Aorta (tissue), 5 donors: ENCODE results near the gene MAP7D1. TPM values are rescaled to one million over a fixed set of nuclear protein-coding genes. Genes with fewer than 3 reads are reported as not detected.
A peak's percentile ranks its signal among the peaks of the same experiment; 100 is the strongest.
"Not testable (repeated sequence)": the region's sequence is repeated elsewhere in the genome, so short reads cannot be mapped to it uniquely, and the experiment has no call there.

ENCODE experiments used
- ATAC-seq: fragments of 200-7000 bp; cut with Tn5 transposase; one replicate; pipeline ENCODE4 v1.9.1; 2022; ENCODE audit warnings: moderate library complexity; ENCODE audit not compliant: low FRiP score
- DNase-seq, 2 donors: peaks; one replicate each; pipeline ENCODE4 v3.0.0-alpha.2; 2020
- H3K27ac ChIP-seq, 2 donors: one replicate each; pipeline ENCODE4 v1.5.1; 2013; ENCODE audit warnings: low read length in 2 of 2, mild to moderate bottlenecking in 2 of 2, moderate library complexity in 2 of 2, control low read depth in 1 of 2, inconsistent platforms in 1 of 2, low read depth in 1 of 2
- H3K27me3 ChIP-seq, 2 donors: one replicate each; pipeline ENCODE4 v1.6.1; 2013; ENCODE audit warnings: control low read depth in 1 of 2, low read length in 1 of 2, mild to moderate bottlenecking in 1 of 2, moderate library complexity in 1 of 2; ENCODE audit not compliant: insufficient read depth in 2 of 2, control insufficient read depth in 1 of 2
- H3K36me3 ChIP-seq, 2 donors: one replicate each; pipeline ENCODE4 v1.6.1; 2013; ENCODE audit warnings: control low read depth in 1 of 2, low read length in 1 of 2, mild to moderate bottlenecking in 1 of 2; ENCODE audit not compliant: insufficient read depth in 2 of 2, control insufficient read depth in 1 of 2
- H3K4me1 ChIP-seq, 2 donors: one replicate each; pipeline ENCODE4 v1.6.1; 2013; ENCODE audit warnings: low read length in 2 of 2, control low read depth in 1 of 2, mild to moderate bottlenecking in 1 of 2, moderate library complexity in 1 of 2; ENCODE audit not compliant: insufficient read depth in 2 of 2, control insufficient read depth in 1 of 2
- H3K4me3 ChIP-seq, 2 donors: one replicate each; pipeline ENCODE4 v1.5.1; 2013; ENCODE audit warnings: low read length in 2 of 2, control low read depth in 1 of 2, mild to moderate bottlenecking in 1 of 2
- H3K9me3 ChIP-seq: one replicate; pipeline ENCODE4 v1.6.1; 2013; ENCODE audit warnings: mild to moderate bottlenecking, low read length; ENCODE audit not compliant: control insufficient read depth
- WGBS, 2 donors: extraction: QIAGEN DNeasy Blood & Tissue Kit; methylation state at CpG; one replicate each; pipeline ENCODE4 v1.1.7; 2013; 5-methylcytosine and 5-hydroxymethylcytosine counted together
- intact Hi-C, 2 donors: fragments of 100-400 bp; cut with DNase I; formaldehyde crosslinking; loops; one replicate each; pipeline versions ENCODE4 v1.14.2 to v1.15.0; 2022
- polyA plus RNA-seq, 2 donors: library from polyadenylated mRNA; stranded (reverse); fragments of 200-250 nt; gene quantifications; one replicate each; pipeline ENCODE4 v1.2.3, GENCODE V29; 2013
- total RNA-seq, 2 donors: library from RNA; stranded (reverse); fragmentation: NEBNext Ultra II Directional; extraction: Animal tissue kit (Norgen Biotek cat#: 25700); gene quantifications; one replicate each; pipeline ENCODE4 v1.2.1, GENCODE V29; 2021
- donor health status: healthy with polysubstance abuse.
- donor health status: Bipolar disorder and iron deficiency.
- donor health status: DM: no; HTN: no; CAD: no.
- donor health status: DM: no; HTN: no; CAD: no.
- donor health status: DM: yes; HTN: yes; CAD: no.

The MAP7D1 gene
- total and polyA plus RNA-seq, 4 donors, result 52.8 to 133 (median 97.1) TPM

GRCh38 chr1:36208978-36209703, 53.2 kb downstream of the MAP7D1 start:
- peak; percentile 61 for ATAC-seq
- H3K9me3 ChIP-seq, result no peaks in the 10 kb centered on the region
- peaks cover 0 to 2% of the 10 kb centered on the region in 2 donors for H3K4me1 ChIP-seq
- H3K4me3 ChIP-seq, result no peak overlapping the region
- H3K36me3 ChIP-seq, result no peaks in the 10 kb centered on the region
- WGBS, 2 donors, result 63 to 72% methylated on average over 6 of the region's 6 CpGs
- DNase-seq, result no peak
- H3K27me3 ChIP-seq, result no peaks in the 10 kb centered on the region
- intact Hi-C loops, result no loop called here
- no peak overlapping the region for H3K27ac ChIP-seq

- Histone ChIP-seq H3K4me3 (no peak overlapping the region), H3K36me3 (no peaks in the 10 kb centered on the region), H3K27me3 (no peaks in the 10 kb centered on the region), H3K4me1 (no peaks in the 10 kb centered on the region), H3K9me3 (no peaks in the 10 kb centered on the region), H3K27ac (no peak overlapping the region)
- WGBS, 2 donors, result 94 to 97% methylated on average over 3 of the region's 3 CpGs
- DNase-seq (no peak), ATAC-seq (no peak)
- intact Hi-C loops, result no loop called here
These were observed 55.3 kb downstream of the MAP7D1 start for GRCh38 chr1:36211307-36211706.

- DNase-seq (no peak), ATAC-seq (no peak)
- intact Hi-C loops, result no loop called here
- no peaks in the 10 kb centered on the region for H3K36me3 ChIP-seq
- 91 to 92% methylated on average over 2 of the region's 2 CpGs for WGBS, 2 donors
- H3K27me3 ChIP-seq, result no peaks in the 10 kb centered on the region
- no peak overlapping the region for H3K4me3 ChIP-seq
- H3K4me1 ChIP-seq, result no peaks in the 10 kb centered on the region
- no peaks in the 10 kb centered on the region for H3K9me3 ChIP-seq
- H3K27ac ChIP-seq, result no peak overlapping the region
These were observed 55.9 kb downstream of the MAP7D1 start for GRCh38 chr1:36211841-36212240.

GRCh38 chr1:36212782-36213181, 56.8 kb downstream of the MAP7D1 start:
- intact Hi-C loops, result no loop called here
- 73 to 83% methylated on average over 2 of the region's 2 CpGs for WGBS, 2 donors
- H3K4me1 ChIP-seq, result no peaks in the 10 kb centered on the region
- no peak for DNase-seq
- H3K36me3 ChIP-seq, result no peaks in the 10 kb centered on the region
- H3K27ac ChIP-seq, result no peak overlapping the region
- no peaks in the 10 kb centered on the region for H3K27me3 ChIP-seq
- no peak overlapping the region for H3K4me3 ChIP-seq
- no peak for ATAC-seq
- H3K9me3 ChIP-seq, result no peaks in the 10 kb centered on the region

GRCh38 chr1:36217670-36218069, 61.7 kb downstream of the MAP7D1 start:
- no peak for ATAC-seq
- intact Hi-C loops, result no loop called here
- 48 to 52% methylated on average over 2 of the region's 2 CpGs for WGBS, 2 donors

GRCh38 chr1:36221901-36222300, 65.9 kb downstream of the MAP7D1 start:
- not testable (repeated sequence) for H3K4me1 ChIP-seq, H3K27me3 ChIP-seq, ATAC-seq, H3K36me3 ChIP-seq, H3K9me3 ChIP-seq, H3K4me3 ChIP-seq, DNase-seq, H3K27ac ChIP-seq
- intact Hi-C loops, result loop anchor here in 1 of 2 donors (10.0 kb wide), 1 partner anchor 63 kb away; no protein-coding TSS in a partner anchor
- 95 to 96% methylated on average over 7 of the region's 7 CpGs for WGBS, 2 donors

More at GRCh38 chr1:36217670-36218069, 61.7 kb downstream of the MAP7D1 start:
- H3K27me3 ChIP-seq, result no peaks in the 10 kb centered on the region
- H3K4me3 ChIP-seq, result no peak overlapping the region
- no peak overlapping the region for H3K27ac ChIP-seq
- no peaks in the 10 kb centered on the region for H3K36me3 ChIP-seq
- no peaks in the 10 kb centered on the region for H3K9me3 ChIP-seq
- no peak for DNase-seq
- H3K4me1 ChIP-seq, result no peaks in the 10 kb centered on the region

- ATAC-seq (no peak), DNase-seq (no peak)
- 82 to 83% methylated on average over 33 of the region's 33 CpGs for WGBS, 2 donors
- Histone ChIP-seq H3K27ac (peak overlapping the region; percentile 64 to 90), H3K9me3 (no peaks in the 10 kb centered on the region), H3K36me3 (no peaks in the 10 kb centered on the region), H3K4me1 (peaks cover 0 to 2% of the 10 kb centered on the region in 2 donors), H3K4me3 (peak overlapping the region in 1 of 2 donors; percentile 63), H3K27me3 (no peaks in the 10 kb centered on the region)
- intact Hi-C loops, result loop anchor here in 1 of 2 donors (10.0 kb wide), 1 partner anchor 62 kb away; no protein-coding TSS in a partner anchor
These were observed 66.8 kb downstream of the MAP7D1 start for GRCh38 chr1:36222481-36223380.

- H3K4me1 ChIP-seq, result peaks cover 0 to 2% of the 10 kb centered on the region in 2 donors
- peak overlapping the region; percentile 64 to 90 for H3K27ac ChIP-seq
- no peaks in the 10 kb centered on the region for H3K9me3 ChIP-seq
- ATAC-seq (peak; percentile 42), DNase-seq (no peak)
- peak overlapping the region; percentile 53 to 63 for H3K4me3 ChIP-seq
- intact Hi-C loops, result loop anchor here in 1 of 2 donors (10.0 kb wide), 1 partner anchor 61 kb away; no protein-coding TSS in a partner anchor
- no peaks in the 10 kb centered on the region for H3K36me3 ChIP-seq
- H3K27me3 ChIP-seq, result no peaks in the 10 kb centered on the region
- 1 to 2% methylated on average over 16 of the region's 16 CpGs for WGBS, 2 donors
These were observed 67.5 kb downstream of the MAP7D1 start for GRCh38 chr1:36223381-36223995.
